GM20431 (cell line): ENCODE data around the gene ADRA2C.

Source experiments
- in situ Hi-C: fragments of 300-500 bp; cut with MseI, MboI; formaldehyde crosslinking; loops from one replicate; pipeline ENCODE4 v1.15.0; 2020; ENCODE audit warnings: low sequenced_read_pairs; ENCODE audit not compliant: unreplicated experiment

The ADRA2C gene

DNA sequence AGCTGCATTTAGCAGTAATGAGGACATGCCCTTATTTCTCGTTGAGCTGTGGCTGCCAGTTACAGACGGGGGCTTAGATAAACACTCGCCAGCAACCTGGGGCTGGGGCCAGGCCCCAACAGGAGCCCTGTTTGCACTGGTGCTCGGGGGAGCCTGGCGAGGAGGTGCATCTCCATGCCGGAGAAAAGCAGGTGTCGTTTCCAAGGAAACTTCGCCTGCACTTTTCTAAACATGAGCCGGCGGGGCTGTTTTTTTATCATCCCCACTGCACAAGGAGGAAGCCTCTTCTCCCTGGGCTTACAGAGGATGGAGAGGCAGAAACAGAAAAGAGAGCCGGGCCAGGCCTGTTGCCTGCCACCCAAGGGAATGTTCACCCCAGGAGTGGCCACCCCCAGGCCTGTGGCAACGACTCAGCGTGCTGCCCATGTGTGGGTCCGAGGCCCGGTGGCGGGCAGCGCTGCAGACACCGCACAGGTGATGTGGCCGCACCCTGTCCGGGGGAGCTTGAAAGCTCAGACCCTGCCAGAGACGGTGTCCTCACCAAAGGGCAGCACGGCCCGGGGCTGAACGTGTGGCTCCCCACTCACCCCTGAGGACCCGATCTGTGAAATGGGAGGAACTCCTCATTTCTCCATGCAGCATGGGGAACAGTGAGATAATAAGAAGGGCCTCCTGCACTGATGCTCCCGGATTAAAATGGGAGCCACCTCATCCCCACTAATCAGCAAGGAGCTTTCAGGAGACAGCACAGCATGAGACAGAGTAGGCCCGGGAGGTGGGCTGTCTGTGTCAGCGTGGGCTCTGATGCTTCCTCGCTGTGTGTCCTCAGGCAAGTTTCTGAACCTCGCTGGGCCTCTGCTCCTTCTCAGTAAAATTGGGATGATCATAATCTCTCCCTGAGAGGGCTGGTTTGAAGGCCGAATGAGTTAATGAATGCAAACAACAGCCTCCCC, 33.8 kb upstream of the ADRA2C start:
- in situ Hi-C loops, result no loop called here

DNA sequence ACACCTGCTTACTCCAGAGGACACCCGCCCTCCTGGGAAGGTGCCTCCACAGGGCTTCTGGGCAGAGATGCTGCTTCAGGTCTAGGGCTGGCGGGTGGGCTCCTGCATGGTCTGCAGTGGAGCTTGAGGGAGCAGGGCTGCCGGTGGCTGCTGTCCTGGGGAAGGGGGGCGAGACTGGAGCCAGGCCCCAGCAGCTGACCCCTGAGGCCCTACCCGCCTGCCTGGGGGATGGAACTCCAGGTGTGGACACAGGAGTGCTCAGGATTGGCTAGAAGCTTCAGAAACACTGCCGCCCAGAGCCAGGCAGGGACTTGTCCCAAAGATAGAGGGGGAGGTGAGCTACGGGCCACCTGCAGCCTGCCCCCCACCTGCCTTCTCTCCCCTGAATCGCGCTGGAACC, 33.0 kb upstream of the ADRA2C start:
- in situ Hi-C loops, result no loop called here

- in situ Hi-C loops, result no loop called here
Observed at GRCh38 chr4:3735196-3735595, 31.0 kb upstream of the ADRA2C start.

DNA sequence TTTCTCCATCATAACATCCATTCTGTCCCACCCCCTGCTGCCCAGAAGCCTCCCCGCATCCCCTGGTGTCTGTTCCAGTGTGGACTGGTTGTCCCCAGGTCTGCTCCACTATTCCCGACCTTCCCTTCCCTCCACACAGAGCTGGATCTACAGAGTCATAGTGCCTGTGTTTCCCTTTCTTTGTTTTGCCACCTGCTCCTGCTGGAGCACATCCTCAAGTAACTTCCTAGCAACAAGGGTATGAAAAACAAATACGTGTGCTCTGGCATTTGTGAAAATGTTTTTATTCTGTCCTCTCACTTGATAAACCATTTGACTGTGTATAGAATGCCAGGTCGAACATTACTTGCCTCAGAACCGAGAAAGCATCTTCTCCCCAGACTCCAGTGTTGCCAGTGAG, 29.9 kb upstream of the ADRA2C start:
- in situ Hi-C loops, result no loop called here

- in situ Hi-C loops, result no loop called here
Observed at GRCh38 chr4:3736806-3737205, 29.4 kb upstream of the ADRA2C start.

GRCh38 chr4:3739577-3739976, 26.6 kb upstream of the ADRA2C start:
- in situ Hi-C loops, result no loop called here

GRCh38 chr4:3740256-3740655, 25.9 kb upstream of the ADRA2C start:
- in situ Hi-C loops, result no loop called here

DNA sequence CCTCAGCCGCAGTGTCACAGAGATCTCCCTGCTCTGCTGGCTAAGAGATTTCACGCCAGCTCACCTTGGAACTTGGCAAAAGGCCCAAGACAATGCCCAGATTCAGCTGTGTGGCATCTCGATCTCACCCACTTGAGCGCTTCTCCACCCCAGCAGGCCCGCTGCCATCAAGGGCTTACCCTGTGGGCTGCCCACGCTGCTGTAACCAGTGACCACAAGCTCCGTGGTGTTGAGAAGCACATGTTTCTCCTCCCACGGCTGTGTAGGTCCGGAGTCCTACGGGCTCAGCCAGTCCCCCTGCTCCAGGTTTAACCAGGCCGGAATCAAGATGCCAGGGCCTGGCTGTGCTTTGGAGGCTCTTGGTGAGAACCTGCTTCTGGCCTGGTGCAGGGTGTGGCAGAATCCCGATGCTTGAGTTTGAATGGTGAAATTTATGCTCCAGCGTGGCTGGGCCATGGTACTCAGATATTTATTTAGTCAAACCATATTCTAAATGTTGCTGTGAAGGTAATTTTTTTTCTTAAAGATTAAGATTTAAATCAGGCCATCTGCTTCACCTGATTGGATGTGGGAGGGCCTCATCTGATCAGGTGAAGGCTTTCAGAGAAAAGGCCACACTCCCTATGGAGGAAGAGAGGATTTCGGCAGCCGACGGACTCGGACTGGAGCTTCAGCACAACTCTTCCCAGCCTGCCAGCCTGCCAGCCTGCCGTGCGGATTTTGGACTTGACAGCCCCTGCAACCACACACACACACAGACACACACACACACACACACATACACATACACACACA, 24.8 kb upstream of the ADRA2C start:
- in situ Hi-C loops, result no loop called here

DNA sequence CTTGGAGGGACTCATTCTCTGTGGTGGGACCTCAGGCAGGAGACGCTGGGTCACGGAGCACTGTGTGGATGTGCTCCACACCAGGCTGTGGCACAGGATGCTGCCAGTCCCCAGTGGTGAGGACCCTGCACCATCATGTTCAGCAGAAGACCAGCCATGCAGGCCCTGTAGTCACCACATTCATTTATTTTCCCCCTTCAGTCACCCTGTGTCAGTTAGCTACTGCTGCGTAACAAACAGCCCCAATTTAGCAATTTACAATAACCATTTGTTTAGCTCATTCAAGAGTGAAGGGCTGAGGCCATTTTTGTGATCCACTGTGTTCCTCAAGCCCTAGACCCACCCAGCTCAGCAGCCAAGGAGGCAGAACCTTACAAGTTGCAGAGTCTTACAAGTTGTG, 23.6 kb upstream of the ADRA2C start:
- in situ Hi-C loops, result no loop called here

GRCh38 chr4:3744232-3744631, 22.0 kb upstream of the ADRA2C start:
- in situ Hi-C loops, result no loop called here

DNA sequence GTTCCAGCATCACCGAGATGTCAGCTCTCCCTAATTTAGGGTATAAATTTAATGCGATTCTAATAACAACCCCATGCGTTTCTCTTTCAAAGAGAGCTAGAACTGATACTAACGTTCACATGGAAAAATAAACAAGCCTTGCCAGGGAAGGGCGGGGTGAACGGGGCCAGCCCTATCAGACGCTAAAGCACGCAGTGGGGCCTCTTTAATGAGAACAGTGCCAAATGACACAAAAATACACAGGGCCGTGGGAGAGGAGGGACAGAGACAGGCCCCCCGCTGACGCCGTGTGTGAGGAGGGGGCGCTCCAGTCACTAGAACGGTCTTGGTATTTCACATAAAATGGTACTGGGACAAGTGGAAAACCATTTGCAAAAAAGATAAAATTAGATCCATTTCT, 21.3 kb upstream of the ADRA2C start:
- in situ Hi-C loops, result no loop called here

- in situ Hi-C loops, result no loop called here
Observed at GRCh38 chr4:3745886-3746656, 20.1 kb upstream of the ADRA2C start.

DNA sequence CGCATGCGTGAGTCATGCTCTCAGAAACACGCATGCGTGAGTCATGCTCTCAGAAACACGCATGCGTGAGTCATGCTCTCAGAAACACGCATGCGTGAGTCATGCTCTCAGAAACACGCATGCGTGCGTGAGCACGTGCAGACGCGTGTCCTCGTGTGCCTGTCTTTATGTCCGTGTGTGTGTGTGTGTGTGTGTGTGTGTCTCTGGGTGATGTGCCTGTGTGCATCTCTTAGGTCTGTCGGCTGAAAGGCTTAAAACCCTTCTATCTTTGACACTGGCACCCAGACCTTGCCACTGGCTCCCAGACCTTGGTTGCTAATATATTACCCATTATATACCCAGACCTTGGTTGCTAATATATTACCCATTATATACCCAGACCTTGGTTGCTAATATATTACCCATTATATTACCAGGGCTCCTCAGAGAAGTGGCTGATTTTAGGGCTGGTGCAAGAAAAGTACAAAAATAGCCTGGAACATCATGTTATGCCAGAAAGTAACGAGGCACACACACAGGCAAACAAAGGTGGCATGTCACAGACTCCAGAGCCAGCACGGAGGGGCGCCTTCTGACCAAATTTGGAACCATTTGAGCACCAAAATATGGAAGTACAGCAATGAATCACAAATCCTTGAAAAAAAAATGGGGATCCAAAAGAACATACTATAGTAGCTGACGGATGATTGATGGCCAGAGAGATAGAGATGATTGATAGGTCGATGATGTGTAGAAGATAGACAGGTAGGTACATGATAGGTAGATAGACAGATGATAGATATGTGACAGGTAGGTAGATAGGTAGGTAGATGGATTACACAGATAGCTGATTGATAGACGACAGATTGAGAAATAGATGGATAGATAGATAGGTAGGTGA, 19.2 kb upstream of the ADRA2C start:
- in situ Hi-C loops, result no loop called here

DNA sequence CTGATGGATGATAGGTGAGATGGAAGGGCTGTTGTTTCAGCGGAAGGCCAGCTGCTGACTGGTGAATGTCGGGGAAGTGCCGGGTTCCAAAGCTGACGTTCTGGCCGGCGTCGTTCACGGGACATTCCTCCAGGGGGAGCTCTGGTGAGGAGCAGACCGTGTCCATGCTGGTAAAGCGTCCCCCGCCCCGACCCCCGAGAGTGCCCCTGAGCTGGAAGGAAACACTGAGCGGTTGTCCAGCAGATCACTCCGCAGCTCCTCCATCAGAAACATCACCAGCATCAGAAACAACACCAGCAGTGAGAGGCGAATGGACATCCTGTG, 18.6 kb upstream of the ADRA2C start:
- in situ Hi-C loops, result no loop called here

DNA sequence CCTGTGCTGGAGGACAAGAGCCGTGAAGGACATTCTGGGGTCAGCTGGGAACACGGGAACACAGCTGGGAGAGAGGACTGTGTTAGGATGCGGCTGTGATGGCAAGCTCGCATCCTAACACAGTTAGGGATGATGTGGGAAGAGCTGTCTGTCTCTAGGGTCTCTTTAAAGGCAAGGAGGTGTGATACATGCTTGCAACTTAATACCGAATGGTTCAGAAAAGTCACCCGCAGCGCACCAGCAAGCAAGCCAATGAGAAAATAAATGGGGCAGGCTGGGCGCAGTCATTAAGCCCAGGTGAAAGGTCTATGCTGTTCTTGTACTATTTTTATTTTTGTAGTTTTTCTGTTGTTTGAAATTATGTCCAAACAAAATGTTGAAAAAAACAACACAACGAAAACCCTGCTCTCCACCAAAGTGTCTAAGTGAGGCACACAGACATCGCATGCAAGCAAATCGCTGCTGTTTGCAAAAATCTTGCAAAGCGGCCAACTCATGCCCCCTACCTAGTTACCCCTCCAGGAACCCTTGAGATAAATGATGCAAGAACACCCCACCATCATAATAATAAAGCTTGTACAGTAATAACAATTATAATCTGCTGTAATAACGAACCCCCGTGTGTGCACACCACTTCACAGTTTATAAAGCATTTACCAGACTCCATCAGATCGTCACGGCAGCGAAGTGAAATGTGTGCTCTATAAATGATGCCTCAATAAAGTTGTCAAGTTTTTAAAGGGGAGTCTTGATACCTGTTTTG, 17.9 kb upstream of the ADRA2C start:
- in situ Hi-C loops, result no loop called here

DNA sequence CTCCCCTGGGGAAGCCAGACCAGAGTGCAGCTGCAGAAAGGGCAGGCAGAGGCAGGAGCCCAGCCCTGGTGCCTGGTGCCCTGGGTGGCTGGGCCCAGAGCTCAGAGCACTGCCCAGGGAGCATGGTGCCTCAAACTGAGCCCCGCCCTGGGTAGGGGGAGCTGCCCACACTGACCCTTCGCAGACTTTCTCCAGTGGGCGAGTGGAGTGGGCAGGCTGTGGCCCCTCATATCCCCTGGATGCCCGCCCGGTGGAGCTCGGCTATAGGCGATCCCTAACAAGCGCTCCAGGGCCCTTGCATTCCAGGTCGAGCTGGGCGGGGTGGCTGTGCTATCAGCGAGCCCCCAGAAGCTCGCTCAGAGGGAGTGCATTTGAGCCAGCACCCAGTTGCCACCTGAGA, 17.1 kb upstream of the ADRA2C start:
- in situ Hi-C loops, result no loop called here

DNA sequence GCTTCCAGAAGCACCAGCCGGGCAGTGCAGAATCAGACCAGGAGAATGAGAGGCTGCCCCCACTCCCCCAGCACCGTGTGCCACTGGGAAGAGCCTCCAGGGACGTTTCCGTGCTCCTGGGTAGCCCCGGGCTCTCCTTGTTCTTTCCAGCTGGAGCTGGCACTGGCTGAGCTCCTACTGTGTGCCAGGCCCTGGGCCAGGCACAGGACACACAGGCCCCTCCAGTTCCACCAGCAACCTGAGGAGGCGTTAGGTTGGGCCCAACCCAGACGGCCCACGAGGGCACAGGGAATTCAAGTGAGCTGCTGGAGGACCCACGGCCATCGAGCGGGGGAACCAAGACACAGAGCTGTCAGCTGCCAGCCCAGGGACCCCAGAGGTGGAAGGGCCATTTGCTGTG, 15.9 kb upstream of the ADRA2C start:
- in situ Hi-C loops, result no loop called here

DNA sequence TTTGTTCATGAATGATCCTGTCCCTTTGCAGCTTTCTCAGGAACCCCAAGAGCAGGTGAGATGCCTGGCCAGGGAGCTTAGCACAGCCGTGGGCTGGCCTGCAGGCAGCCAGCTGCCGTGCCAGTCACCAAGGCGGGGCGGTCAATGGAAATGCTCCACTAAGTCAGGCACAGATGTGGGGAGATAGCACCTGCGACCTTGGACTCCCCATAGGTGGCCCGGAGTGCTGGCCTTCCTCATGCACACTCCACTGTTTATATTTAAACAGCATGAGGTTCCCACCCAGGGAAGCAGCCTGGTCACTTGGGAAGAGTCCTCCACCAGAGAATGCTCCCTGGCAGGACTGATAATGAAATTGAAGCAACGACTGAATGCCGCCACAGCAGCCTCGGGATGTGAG, 14.2 kb upstream of the ADRA2C start:
- in situ Hi-C loops, result no loop called here
